HEK293 (cell line): Measurements from ENCODE around the gene GGA1.
A peak's percentile ranks its signal among the peaks of the same experiment; 100 is the strongest.

Experiments
- ELK4 ChIP-seq: IDR thresholded peaks from 2 replicates; pipeline ENCODE4 v1.6.1; 2011; ENCODE audit warnings: mild to moderate bottlenecking, low read depth, low read length, borderline replicate concordance
- FEZF1 ChIP-seq: fragments of 450-650 bp; formaldehyde crosslinking; IDR thresholded peaks from 2 replicates; pipeline ENCODE4 v1.5.1; 2016; ENCODE audit warnings: missing biosample characterization, missing genetic modification characterization
- GLIS1 ChIP-seq: fragments of 450-650 bp; formaldehyde crosslinking; IDR thresholded peaks from 2 replicates; pipeline ENCODE4 v1.5.1; 2016; ENCODE audit warnings: missing biosample characterization, missing genetic modification characterization
- KLF7 ChIP-seq: fragments of 450-650 bp; formaldehyde crosslinking; IDR thresholded peaks from 2 replicates; pipeline ENCODE4 v1.5.1; 2016; ENCODE audit warnings: missing biosample characterization, missing genetic modification characterization, borderline replicate concordance
- KLF9 ChIP-seq: fragments of 450-650 bp; formaldehyde crosslinking; IDR thresholded peaks from 2 replicates; pipeline ENCODE4 v1.5.1; 2016; ENCODE audit warnings: missing biosample characterization, missing genetic modification characterization, low read depth
- OVOL3 ChIP-seq: fragments of 450-650 bp; formaldehyde crosslinking; IDR thresholded peaks from 2 replicates; pipeline ENCODE4 v1.5.1; 2016; ENCODE audit warnings: missing biosample characterization, missing genetic modification characterization
- PBX3 ChIP-seq: sonication (generic); formaldehyde crosslinking; IDR thresholded peaks from 2 replicates; pipeline ENCODE4 v1.8.1; 2022; ENCODE audit warnings: mild to moderate bottlenecking, moderate library complexity, missing genetic modification reagents
- PRDM2 ChIP-seq: fragments of 450-650 bp; formaldehyde crosslinking; IDR thresholded peaks from 2 replicates; pipeline ENCODE4 v1.5.1; 2016; ENCODE audit warnings: missing biosample characterization, missing genetic modification characterization, borderline replicate concordance
- RBAK ChIP-seq: fragments of 450-650 bp; formaldehyde crosslinking; IDR thresholded peaks from 2 replicates; pipeline ENCODE4 v1.5.1; 2016; ENCODE audit warnings: missing biosample characterization, missing genetic modification characterization
- ZBTB21 ChIP-seq: fragments of 450-650 bp; formaldehyde crosslinking; IDR thresholded peaks from 2 replicates; pipeline ENCODE4 v1.5.1; 2017; ENCODE audit warnings: missing biosample characterization, missing genetic modification characterization
- ZFP3 ChIP-seq: fragments of 450-650 bp; formaldehyde crosslinking; IDR thresholded peaks from 2 replicates; pipeline ENCODE4 v1.5.1; 2016; ENCODE audit warnings: low read depth, missing biosample characterization, missing genetic modification characterization
- ZNF223 ChIP-seq: fragments of 450-650 bp; formaldehyde crosslinking; IDR thresholded peaks from 2 replicates; pipeline ENCODE4 v1.5.1; 2016; ENCODE audit warnings: missing biosample characterization, missing genetic modification characterization
- ZNF280C ChIP-seq: fragments of 450-650 bp; formaldehyde crosslinking; IDR thresholded peaks from 2 replicates; pipeline ENCODE4 v1.5.1; 2016; ENCODE audit warnings: missing biosample characterization, missing genetic modification characterization
- ZNF335 ChIP-seq: fragments of 450-650 bp; formaldehyde crosslinking; conservative IDR thresholded peaks from 2 replicates; pipeline ENCODE4 v1.5.1; 2016; ENCODE audit warnings: missing biosample characterization, missing genetic modification characterization
- ZNF416 ChIP-seq: fragments of 450-650 bp; formaldehyde crosslinking; IDR thresholded peaks from 2 replicates; pipeline ENCODE4 v1.5.1; 2016; ENCODE audit warnings: missing biosample characterization, missing genetic modification characterization
- ZNF433 ChIP-seq: fragments of 450-650 bp; formaldehyde crosslinking; IDR thresholded peaks from 2 replicates; pipeline ENCODE4 v1.5.1; 2016; ENCODE audit warnings: missing biosample characterization, missing genetic modification characterization, low read depth
- ZNF473 ChIP-seq: fragments of 450-650 bp; formaldehyde crosslinking; IDR thresholded peaks from 2 replicates; pipeline ENCODE4 v1.5.1; 2017; ENCODE audit warnings: missing biosample characterization, missing genetic modification characterization
- ZNF580 ChIP-seq: fragments of 450-650 bp; formaldehyde crosslinking; IDR thresholded peaks from 2 replicates; pipeline ENCODE4 v1.5.1; 2016; ENCODE audit warnings: missing biosample characterization, missing genetic modification characterization
- ZNF623 ChIP-seq: fragments of 450-650 bp; formaldehyde crosslinking; IDR thresholded peaks from 2 replicates; pipeline ENCODE4 v1.5.1; 2016; ENCODE audit warnings: missing biosample characterization, missing genetic modification characterization
- ZNF658 ChIP-seq: fragments of 450-650 bp; formaldehyde crosslinking; IDR thresholded peaks from 2 replicates; pipeline ENCODE4; 2016; ENCODE audit warnings: missing biosample characterization, missing genetic modification characterization
- ZNF670 ChIP-seq: fragments of 450-650 bp; formaldehyde crosslinking; IDR thresholded peaks from 2 replicates; pipeline ENCODE4 v1.5.1; 2016; ENCODE audit warnings: missing biosample characterization, missing genetic modification characterization, low read depth
- ZNF677 ChIP-seq: fragments of 450-650 bp; IDR thresholded peaks from 2 replicates; pipeline ENCODE4 v1.5.0; 2018; ENCODE audit warnings: missing biosample characterization, mild to moderate bottlenecking, missing genetic modification characterization, moderate library complexity
- ZSCAN16 ChIP-seq: fragments of 450-650 bp; formaldehyde crosslinking; IDR thresholded peaks from 2 replicates; pipeline ENCODE4 v1.5.1; 2016; ENCODE audit warnings: missing biosample characterization, missing genetic modification characterization
- ZSCAN4 ChIP-seq: fragments of 450-650 bp; formaldehyde crosslinking; IDR thresholded peaks from 2 replicates; pipeline ENCODE4 v1.5.1; 2017; ENCODE audit warnings: missing biosample characterization, missing genetic modification characterization
- ZSCAN5A ChIP-seq: fragments of 450-650 bp; formaldehyde crosslinking; IDR thresholded peaks from 2 replicates; pipeline ENCODE4 v1.5.1; 2016; ENCODE audit warnings: missing biosample characterization, missing genetic modification characterization

Gene GGA1

GRCh38 chr22:37674951-37675929 lies 66.6 kb downstream of the GGA1 start, which contains the start of gene LGALS1 (continued):
- TF ChIP-seq PRDM2, result no peak
- no peak for TF ChIP-seq ZSCAN16 (tag by site-specific recombination)
- TF ChIP-seq ZNF473 (tag by site-specific recombination), result no peak
- TF ChIP-seq ZNF658, result no peak
- TF ChIP-seq RBAK (tag by site-specific recombination), result no peak
- 0 out of 2 replicates have a peak, but pooled peaks have one; percentile 35 for TF ChIP-seq PBX3 (CRISPR knock-in tag)
- no peak for TF ChIP-seq ZNF670
- no peak for TF ChIP-seq ZNF433 (tag by site-specific recombination)
- no peak for TF ChIP-seq ZSCAN4
- TF ChIP-seq ZNF335 (tag by site-specific recombination), result peak; percentile 86
- TF ChIP-seq ZFP3 (tag by site-specific recombination), result no peak
- TF ChIP-seq ZNF623 (tag by site-specific recombination), result 0 out of 2 replicates have a peak, but pooled peaks have one; percentile 7
- TF ChIP-seq ZNF223 (tag by site-specific recombination), result no peak
- TF ChIP-seq ZBTB21, result no peak
- TF ChIP-seq ZSCAN5A (tag by site-specific recombination), result peak; percentile 15; the same call in 1 of the 2 replicates
- TF ChIP-seq FEZF1 (tag by site-specific recombination), result no peak
- TF ChIP-seq ZNF280C (tag by site-specific recombination), result no peak
- peak; percentile 98 for TF ChIP-seq KLF7 (tag by site-specific recombination)
- peak; percentile 60 for TF ChIP-seq KLF9 (tag by site-specific recombination)
- 0 out of 2 replicates have a peak, but pooled peaks have one; percentile 41 for TF ChIP-seq ZNF580
- TF ChIP-seq ZNF677 (tag by site-specific recombination), result no peak
- TF ChIP-seq OVOL3, result no peak
- TF ChIP-seq ZNF416 (tag by site-specific recombination), result no peak
- no peak for TF ChIP-seq ELK4
- peak; percentile 68 for TF ChIP-seq GLIS1 (tag by site-specific recombination)
